Activated CD4-positive, alpha-beta T cell treated with anti-CD3 and anti-CD28 coated beads, Interleukin-10, Interleukin-2, amounts not matched to agents 100 ng/mL and 50 ng/mL, durations not matched to agents 16 hours and 8 hours (primary cell): ENCODE results near the gene ADD2.
"Not testable (repeated sequence)": the region's sequence is repeated elsewhere in the genome, so short reads cannot be mapped to it uniquely, and the experiment has no call there.

Source experiments
- DNase-seq: peaks from one replicate; pipeline ENCODE4 v3.0.0-alpha.2; 2020

The ADD2 gene

GRCh38 chr2:70748002-70748784 is 19.8 kb downstream of the ADD2 start:
- no peak for DNase-seq

GRCh38 chr2:70747284-70747683 is 20.7 kb downstream of the ADD2 start:
- DNase-seq: no peak

DNA sequence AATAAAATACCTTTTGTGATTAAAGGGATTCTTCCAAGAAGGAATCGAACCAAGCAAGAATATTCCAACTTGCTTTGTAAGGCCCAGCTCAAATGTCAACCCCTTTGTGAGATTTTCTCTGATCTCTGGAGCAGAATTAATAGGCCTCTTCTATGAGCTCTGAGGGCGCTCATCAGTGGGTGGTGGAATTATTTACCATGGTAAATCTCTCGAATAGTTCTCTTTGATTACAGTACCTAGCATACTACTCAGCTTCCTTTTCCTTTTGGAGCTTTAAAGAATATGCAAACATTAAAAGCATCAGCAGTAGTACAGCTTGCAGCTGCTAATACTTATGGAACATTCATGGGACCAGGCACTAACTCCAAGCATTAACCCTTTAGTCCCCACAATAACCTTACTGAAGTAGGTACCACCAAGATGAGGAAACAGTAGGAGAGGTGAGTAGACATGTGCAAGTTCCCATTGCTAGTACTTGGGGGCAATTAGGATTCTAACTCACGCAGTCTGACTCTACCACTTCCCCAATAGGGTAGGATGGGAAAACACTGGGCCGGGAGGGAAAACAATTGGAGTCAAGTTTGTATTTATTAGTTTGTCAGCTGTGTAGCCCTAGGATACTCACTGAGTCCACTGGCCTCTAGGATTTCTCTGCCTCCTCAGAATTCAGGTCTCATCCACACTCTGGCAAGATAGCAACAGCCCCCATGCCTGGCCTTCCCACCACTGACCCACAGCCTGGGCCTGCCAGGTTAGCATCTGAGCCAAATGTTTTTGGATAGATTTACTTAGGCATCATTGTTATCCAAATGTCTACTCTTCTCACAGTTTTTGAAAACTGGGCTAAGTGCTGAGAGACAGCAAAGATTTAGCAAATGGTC is 21.7 kb downstream of the ADD2 start:
- no peak for DNase-seq

DNA sequence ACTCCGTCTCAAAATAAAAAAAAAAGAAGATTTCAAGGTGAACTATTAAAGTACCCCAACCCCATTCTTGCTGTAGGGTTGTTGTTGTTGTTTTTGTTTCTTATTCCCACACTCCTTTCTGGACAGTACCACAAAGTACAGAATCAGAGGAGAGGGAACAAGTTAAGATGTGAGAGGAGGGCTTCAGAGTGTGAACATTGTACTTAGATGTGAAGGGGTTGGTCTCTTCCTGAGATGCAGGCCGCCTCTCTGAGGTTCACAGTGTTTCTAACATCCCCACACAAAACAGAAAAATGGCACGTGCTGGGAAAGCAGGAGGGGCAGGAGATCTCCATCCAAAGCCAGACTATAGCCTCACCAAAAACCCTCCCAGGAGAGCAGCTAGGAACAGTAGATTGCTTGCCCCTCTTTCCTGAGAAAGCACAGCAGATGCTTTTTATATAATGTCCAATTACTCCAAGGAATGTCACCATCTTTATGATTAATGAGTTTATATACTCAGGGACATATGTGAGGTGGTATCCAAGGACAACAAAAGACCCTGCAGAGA is 22.6 kb downstream of the ADD2 start:
- no peak for DNase-seq

GRCh38 chr2:70744397-70744796 is 23.6 kb downstream of the ADD2 start:
- no peak for DNase-seq

DNA sequence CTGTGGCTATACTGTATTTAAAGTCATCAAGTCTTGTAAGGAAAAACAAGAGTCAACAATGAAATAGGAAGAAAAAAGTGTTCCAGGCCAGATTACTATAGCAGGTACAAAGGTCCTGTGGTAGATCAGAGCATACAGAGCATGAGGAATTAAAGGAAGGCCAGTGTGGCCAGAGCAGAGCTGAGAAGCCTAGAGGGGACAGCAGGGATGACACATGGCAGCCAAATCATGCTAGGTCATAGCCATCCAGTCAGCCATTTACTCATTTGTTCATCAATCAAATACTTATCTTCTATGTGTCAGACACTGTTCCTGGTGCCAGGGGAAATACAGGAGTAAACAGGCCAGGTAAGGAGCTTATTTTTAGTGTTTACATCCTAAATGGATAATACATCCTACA is 24.3 kb downstream of the ADD2 start:
- no peak for DNase-seq

GRCh38 chr2:70743068-70743467 is 24.9 kb downstream of the ADD2 start:
- DNase-seq: no peak

GRCh38 chr2:70739492-70739891 is 28.5 kb downstream of the ADD2 start:
- DNase-seq: not testable (repeated sequence)

DNA sequence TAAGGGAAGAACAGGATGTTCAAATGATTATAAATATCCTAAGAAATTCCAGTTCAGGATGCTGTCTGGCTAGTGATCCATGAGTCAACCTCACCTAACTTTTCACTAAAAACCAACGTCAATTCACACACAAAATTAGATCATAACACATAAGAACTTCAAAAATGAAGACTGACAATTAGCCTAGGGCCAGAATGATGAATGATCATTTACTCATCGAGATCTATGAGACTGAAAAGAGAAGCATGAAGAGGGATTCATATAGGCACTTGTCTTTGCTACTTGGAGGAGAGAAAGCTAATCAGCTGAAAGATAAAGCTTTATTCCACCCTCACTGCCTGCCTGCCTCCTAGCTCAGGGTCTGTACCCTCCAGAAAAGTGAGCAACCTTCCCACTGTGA is 29.8 kb downstream of the ADD2 start:
- no peak for DNase-seq

DNA sequence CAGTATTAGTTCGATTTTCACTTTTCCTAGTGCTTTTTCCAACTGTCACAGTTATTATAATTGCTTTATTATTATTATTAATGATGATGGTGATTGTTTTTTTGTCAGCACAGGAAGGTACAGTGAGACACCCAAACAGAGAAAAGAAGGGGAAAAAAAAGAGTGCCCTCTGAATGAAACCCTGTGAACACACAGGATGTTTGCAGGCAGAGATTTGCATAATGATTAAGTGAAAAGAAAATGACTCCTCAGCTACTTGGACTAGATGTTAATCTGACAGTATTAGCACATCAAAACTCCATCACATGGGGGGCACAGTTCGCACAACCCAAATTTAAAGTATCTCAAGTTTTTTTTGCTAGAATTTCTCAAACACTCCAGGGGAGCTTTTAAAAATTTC is 32.9 kb downstream of the ADD2 start:
- DNase-seq: no peak

DNA sequence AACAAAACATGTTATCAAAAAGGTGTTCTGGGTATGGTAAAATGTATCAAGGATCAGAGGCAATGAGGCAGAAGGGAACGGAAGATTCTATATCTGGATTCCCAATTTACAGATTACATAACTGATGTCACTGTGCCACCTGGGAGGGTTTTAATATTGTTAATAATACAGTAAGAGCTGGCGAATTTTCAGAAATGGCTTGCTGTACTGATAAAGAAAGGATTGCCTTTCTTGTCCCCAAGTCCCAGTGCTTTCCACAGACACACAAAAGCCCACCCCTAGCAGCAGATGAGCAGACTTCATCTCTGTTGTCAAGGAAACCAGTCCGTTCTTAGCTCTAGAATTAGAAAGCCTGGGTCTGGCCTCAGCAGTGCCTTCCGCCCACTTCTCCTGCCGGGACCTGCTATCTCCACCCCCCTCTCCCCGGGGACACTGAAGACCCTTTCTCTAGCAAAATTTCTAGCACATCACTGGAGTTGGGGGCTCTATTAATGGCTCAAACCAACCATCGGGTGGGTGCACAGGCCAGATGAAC is 34.3 kb downstream of the ADD2 start:
- DNase-seq: no peak

DNA sequence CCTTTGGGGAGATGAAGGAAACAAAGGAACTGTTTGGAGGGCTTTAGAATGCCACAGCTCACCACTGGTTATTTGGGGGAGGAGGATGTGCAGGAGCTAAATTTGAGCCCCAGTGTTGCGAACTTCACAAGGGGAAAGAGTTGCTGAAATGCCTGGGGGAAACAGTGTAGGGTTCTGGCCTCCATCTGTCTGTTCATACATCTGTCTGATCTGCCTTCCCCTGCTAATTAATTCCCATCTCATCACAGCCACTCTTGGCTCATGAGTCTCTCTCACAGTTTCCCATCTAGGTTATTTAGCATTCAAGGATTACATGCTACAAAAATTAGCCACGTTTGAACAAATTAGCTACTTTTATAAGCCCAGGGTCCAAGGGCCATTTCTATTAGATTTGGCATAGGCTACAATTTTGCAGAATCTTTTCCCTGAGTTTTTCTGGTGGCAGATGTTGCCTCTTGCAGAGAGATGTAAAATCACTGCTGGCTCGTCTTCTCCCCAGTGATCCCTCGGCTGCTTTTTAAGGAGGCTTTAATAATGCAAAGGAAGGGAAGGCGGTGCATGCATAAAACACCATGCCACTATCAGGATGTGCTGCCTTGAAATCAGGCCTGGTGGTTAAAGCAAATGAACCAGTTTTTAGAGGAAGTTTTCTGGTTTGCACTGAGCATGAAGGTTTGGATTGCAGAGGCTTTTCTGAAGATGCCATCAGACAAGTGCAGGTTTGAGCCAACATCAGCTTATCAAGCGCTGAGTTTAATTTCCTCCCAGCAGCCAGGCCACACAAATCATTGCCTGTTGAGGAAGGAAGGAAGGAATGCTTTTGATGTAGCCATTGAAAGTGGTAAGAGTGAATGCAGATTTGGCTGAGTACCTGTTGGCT is 35.0 kb downstream of the ADD2 start:
- no peak for DNase-seq

GRCh38 chr2:70730730-70731129 is 37.3 kb downstream of the ADD2 start:
- no peak for DNase-seq

- DNase-seq: no peak
Measured at GRCh38 chr2:70729647-70730046, 38.4 kb downstream of the ADD2 start.

DNA sequence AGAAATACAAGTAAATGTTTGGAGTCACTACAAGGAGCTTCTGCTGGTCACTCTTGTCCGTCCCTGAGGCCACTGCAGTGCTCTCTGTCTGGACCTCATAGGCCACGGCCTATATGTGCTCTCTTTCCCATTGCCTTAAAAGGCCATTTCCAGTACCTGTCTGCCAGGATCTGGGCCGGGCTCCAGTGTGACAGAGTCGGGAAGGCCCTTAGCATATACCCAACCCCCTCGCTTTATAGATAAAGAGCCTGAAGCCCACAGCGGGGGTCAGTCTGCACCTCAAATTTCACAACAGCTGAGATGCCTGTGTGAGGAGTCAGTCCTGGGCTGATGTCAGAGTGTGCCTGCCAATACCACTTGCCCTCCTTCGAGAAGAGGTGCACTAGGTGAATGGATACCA is 39.9 kb downstream of the ADD2 start:
- DNase-seq: no peak

GRCh38 chr2:70726947-70727725 is 40.9 kb downstream of the ADD2 start:
- DNase-seq: no peak

DNA sequence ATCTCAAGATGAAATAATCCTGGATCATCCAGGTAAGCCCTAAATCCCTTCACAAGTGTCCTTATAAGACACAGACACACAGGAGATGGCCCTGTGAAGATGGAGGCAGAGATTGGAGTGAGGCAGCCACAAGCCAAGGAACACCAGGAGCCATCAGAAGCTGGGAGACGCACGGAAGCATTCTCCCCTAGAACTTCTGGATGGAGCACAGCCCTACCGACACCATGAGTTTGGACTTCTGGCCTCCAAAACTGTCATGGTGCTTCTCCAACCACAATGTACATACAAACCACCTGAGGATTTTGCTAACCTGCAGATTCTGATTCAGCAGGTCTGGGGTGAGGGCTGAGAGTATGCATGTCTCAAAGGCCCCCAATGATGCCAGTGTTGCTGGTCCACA is 42.5 kb downstream of the ADD2 start:
- DNase-seq: no peak

GRCh38 chr2:70724366-70724765 is 43.6 kb downstream of the ADD2 start:
- no peak for DNase-seq

DNA sequence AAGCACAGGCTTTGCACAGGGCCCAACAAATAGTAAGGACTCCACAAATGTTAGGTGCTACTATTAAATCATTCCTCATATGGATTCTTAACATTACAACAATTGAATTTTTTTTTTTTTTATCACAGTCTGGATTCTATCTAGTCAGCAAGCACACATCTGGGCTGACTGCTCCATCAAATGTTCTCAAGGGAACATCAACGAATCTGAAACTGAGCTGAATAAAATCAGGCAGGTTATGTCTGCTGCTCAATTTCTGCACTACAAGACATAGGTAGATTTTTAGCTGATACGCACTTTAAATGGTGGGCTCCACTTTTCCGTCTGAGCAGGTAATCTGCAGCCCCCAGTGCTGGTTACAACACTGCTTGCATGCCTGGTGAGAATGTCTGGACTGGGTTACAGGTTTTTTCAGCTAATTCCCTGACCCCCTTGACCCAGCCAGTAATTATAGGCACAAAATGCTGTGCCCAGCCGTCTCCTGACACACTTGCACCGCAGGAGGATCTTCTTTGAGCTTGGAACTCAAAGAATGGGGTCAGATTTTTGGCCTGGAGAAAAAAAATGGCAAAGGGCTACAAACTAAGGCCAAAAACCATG is 44.6 kb downstream of the ADD2 start:
- no peak for DNase-seq

DNA sequence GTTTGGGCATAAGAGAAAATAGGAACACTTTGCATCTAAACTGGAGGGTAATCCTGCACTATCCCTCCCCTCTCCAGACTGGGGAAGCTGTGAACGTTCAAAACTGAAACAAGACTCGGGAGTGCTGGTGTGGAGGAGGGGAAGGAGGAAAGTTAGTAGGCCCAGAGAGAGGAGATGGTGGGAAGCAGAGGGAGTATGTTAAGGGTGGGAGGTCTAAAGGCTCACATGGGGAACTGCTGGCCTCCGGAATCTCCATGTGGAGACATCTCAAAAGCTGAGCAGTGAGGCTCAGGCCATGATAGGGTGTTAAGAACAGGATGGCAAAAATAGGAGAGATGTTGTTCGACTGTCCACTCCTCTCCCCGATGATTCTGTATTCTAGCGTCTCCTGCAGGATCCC is 47.9 kb downstream of the ADD2 start:
- no peak for DNase-seq

DNA sequence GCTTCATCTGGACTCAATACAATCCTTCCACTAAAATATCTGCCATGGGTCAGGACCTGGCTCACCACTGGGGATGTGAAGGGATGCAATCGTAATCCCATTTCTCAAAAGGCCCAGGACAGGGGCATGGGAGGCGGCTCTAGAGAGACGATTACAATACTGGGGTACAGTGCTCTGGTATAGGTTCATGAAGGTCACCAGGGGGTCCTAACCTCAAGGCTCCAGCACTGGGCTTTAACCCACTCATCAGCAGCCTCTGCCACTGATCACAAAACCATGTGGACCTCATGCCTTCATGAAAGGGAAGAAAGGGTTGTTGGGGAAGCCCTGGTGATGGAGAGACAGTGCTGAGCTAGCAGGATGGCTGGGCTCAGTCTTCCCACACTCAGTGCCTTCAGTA is 48.8 kb downstream of the ADD2 start:
- no peak for DNase-seq
